Measurements from ENCODE around the gene EFS.
"Not testable (repeated sequence)": the region's sequence is repeated elsewhere in the genome, so short reads cannot be mapped to it uniquely, and the experiment has no call there.

Gene EFS

DNA sequence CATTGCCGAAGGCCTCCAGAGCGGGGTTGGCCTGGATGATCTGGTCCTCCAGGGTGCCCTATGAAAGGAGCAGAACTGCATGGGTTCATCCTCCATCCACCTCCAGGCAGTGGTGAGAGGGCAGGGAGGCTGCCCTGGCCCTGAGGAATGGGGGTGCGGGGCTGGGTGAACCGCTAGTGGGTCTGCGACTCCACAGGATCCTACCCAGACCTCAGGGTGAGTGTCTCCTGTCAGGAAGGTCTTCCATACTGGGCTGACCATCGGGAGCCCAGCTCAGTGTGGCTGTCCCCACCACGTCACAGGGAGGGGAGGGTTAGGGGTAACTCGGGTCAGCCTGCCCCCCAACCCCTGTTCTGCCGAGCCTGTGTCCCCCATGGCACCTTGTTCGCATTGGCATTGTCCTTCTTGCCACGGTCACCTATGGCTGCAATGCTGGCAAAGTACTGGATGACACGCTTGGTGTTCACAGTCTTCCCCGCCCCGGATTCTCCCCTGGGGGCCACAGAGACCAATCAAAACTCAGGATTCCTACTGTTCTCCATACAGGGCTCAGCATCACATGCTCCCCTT, 39.4 kb upstream of the EFS start:
- no peak overlapping the region for H3K4me3 Mint-ChIP-seq
- no peak overlapping the region for H3K27ac Mint-ChIP-seq
- no peak for DNase-seq (ENCODE audit: low spot score)
- no peaks in the 10 kb centered on the region for H3K27me3 Mint-ChIP-seq (ENCODE audit: low read depth)
- no peaks in the 10 kb centered on the region for H3K36me3 Mint-ChIP-seq (ENCODE audit: low read depth)
- H3K9me3 Mint-ChIP-seq = no peaks in the 10 kb centered on the region
- H3K4me1 Mint-ChIP-seq (ENCODE audit: low read depth) = no peaks in the 10 kb centered on the region

DNA sequence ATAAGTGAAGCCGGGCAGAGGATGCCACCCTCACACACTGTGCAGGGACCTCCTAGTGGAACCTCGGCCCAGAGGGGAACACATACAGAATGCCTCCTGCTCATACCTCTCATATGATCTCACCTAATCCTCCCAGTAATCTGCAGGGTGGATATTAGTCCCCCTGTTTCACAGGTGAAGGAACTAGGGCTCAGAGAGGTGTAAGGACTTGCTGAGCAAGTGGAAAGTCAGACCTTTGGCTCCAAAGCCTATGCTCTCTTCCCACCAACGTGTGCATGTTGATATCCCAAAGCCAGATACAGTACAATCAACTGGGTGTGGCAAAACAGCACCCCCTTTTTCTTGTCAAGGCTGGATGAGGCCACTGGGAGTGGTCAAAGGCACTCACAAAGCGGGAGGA, 38.9 kb upstream of the EFS start:
- H3K27ac Mint-ChIP-seq = no peak overlapping the region
- H3K9me3 Mint-ChIP-seq = no peaks in the 10 kb centered on the region
- H3K36me3 Mint-ChIP-seq (ENCODE audit: low read depth) = no peaks in the 10 kb centered on the region
- DNase-seq (ENCODE audit: low spot score) = no peak
- no peaks in the 10 kb centered on the region for H3K4me1 Mint-ChIP-seq (ENCODE audit: low read depth)
- no peak overlapping the region for H3K4me3 Mint-ChIP-seq
- H3K27me3 Mint-ChIP-seq (ENCODE audit: low read depth) = no peaks in the 10 kb centered on the region

DNA sequence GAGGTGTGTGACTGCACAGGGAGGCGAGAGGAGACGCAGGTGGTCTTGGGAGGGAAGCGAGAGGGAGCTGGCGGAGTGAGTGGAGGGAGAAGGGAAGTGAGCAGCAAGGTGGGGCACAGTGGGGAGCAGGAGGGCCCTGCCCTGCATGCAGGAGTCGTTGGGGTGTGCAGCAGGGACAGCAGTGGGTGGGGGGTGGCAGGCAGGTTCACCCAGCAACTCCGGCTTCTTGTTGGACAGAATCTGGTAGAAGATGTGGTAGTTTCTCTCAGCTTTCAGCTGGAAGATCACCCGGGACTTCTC, 38.1 kb upstream of the EFS start:
- no peak overlapping the region for H3K4me3 Mint-ChIP-seq
- no peaks in the 10 kb centered on the region for H3K9me3 Mint-ChIP-seq
- H3K36me3 Mint-ChIP-seq (ENCODE audit: low read depth) = no peaks in the 10 kb centered on the region
- no peak for DNase-seq (ENCODE audit: low spot score)
- H3K27ac Mint-ChIP-seq = no peak overlapping the region
- H3K4me1 Mint-ChIP-seq (ENCODE audit: low read depth) = no peaks in the 10 kb centered on the region
- H3K27me3 Mint-ChIP-seq (ENCODE audit: low read depth) = no peaks in the 10 kb centered on the region

DNA sequence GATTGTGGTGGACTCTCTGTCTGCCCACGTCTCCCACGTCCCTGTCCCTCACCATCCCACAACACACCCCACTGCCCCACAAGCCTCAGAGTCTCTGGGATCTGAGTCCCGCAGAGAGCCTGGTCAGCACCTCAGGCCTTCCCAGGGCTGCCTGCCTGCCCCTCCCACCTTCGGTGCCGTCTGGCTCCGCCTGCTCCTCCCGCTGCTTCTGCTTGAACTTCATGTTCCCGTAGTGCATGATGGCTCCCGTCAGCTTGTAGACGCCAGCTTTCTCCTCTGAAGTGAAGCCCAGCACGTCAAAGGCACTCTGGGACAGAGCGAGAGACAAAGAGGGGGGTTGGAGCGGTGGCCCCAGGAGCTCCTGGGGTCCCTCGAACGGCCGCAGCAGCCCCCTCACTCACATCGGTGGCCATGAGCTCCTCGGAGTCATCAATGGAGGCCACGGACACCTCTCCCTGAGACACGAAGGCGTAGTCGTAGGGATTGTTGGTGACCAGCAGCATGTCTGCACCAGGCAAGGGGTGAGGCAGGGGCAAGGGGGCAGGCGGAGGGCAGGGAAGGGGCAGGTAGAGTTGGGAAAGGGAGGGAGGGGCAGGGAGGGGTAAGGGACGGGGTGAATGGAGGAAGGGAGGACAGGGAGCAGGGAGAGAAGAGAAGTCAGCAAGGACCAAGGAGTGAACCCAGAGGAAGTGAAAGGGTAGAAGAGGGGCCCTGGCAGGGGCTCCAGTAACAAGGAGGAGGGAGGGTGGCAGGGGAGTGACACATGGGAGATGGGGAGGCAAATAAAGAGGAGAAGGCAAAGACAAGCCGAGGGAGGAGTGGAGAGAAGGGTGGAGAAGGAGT, 37.5 kb upstream of the EFS start:
- H3K27ac Mint-ChIP-seq = no peak overlapping the region
- no peaks in the 10 kb centered on the region for H3K4me1 Mint-ChIP-seq (ENCODE audit: low read depth)
- no peaks in the 10 kb centered on the region for H3K9me3 Mint-ChIP-seq
- H3K36me3 Mint-ChIP-seq (ENCODE audit: low read depth) = no peaks in the 10 kb centered on the region
- DNase-seq (ENCODE audit: low spot score) = no peak
- H3K4me3 Mint-ChIP-seq = no peak overlapping the region
- H3K27me3 Mint-ChIP-seq (ENCODE audit: low read depth) = no peaks in the 10 kb centered on the region

DNA sequence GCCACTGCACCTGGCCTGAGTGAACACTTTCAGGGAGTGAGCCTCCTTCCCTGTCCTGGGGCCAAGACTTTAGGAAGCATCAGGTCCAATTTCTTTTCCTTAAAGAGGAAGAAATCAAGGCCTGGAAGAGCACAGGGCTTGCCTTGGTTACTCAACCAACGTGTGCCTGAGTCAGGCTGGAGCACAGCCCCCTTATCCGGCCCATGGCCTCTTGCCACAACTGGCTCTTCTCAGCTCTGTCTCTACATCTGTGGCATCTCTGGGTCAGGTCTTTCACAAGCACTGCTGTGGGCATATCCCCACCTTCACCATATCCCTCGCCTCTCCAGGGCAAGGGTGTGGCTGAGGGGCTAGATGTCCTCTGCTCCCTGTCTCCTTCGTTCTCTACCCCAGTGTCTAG, 36.3 kb upstream of the EFS start:
- no peaks in the 10 kb centered on the region for H3K27me3 Mint-ChIP-seq (ENCODE audit: low read depth)
- H3K4me1 Mint-ChIP-seq (ENCODE audit: low read depth) = no peaks in the 10 kb centered on the region
- no peak overlapping the region for H3K4me3 Mint-ChIP-seq

DNA sequence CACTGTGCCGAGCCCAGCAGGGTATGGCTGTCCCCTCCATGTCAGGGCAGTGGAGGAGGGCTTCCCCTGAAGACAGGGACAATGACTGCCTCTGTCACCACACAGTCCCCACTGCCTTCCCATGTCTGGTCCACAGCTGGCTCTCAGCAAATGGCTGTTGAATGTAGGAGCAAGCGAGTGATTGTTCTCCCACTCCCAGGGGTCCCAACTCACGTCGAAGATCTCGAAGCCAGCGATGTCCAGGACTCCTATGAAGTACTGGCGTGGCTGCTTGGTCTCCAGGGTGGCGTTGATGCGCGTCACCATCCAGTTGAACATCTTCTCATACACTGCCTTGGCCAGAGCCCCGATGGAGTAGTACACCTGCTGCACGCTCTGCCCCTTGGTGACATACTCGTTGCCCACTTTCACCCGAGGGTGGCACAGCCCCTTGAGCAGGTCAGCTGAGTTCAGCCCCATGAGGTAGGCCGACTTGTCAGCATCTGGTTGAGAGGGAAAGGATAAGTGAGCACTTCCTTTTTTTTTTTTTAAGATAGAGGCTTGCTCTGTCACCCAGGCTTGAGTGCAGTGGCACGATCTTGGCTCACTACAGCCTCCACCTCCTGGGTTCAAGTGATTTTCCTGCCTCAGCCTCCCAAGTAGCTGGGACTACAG, 35.7 kb upstream of the EFS start:
- not testable (repeated sequence) for H3K27ac Mint-ChIP-seq; H3K36me3 Mint-ChIP-seq (ENCODE audit: low read depth); H3K9me3 Mint-ChIP-seq; H3K4me3 Mint-ChIP-seq; H3K4me1 Mint-ChIP-seq (ENCODE audit: low read depth); H3K27me3 Mint-ChIP-seq (ENCODE audit: low read depth); DNase-seq (ENCODE audit: low spot score)

More for the DNA sequence above, 36.3 kb upstream of the EFS start:
- DNase-seq (ENCODE audit: low spot score) = no peak
- Mint-ChIP-seq H3K27ac (peak overlapping the region; percentile 31), H3K36me3 (ENCODE audit: low read depth) (no peaks in the 10 kb centered on the region), H3K9me3 (no peaks in the 10 kb centered on the region)

DNA sequence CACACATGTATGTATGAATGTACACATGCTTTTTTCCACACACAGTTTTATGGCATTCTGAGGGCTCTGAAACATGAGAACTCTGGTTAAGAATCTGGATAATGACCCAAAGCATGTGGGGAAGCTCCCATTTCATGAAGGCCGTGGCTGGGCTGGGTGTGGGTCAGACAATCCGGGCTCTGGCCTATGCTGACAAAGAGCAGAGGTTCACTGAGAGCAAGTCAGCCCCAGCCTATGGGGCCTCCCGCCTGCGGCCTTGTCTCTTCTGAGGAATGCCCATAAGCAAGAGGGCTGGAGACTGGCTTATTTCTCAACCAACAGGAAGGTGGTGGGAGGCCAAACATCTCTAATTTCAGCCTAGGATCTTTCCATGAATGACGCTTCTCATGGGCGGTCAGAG, 34.6 kb upstream of the EFS start:
- Mint-ChIP-seq H3K4me3 (no peak overlapping the region), H3K36me3 (ENCODE audit: low read depth) (no peaks in the 10 kb centered on the region), H3K27me3 (ENCODE audit: low read depth) (no peaks in the 10 kb centered on the region), H3K4me1 (ENCODE audit: low read depth) (no peaks in the 10 kb centered on the region), H3K27ac (no peak overlapping the region), H3K9me3 (no peaks in the 10 kb centered on the region)
- no peak for DNase-seq (ENCODE audit: low spot score)

DNA sequence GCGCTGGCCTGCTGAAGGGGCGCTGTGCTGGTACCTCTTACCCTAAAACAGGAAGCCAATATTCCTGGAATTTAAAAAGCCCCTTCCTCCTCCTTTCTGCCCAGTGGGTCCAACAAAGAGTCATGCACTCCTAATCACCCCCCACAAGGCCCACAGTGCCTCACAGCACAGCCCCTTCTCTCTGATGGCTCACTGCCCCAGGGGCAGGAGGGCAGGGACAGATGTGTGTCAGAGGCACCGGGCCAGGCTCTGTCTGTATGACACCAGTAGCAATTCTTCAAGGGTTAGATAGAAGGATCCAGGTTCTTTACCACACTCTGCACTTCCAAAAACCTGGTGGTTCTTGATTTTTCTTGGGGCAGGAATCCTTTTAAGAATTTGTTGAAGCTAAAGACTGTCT, 34.2 kb upstream of the EFS start:
- no peaks in the 10 kb centered on the region for H3K27me3 Mint-ChIP-seq (ENCODE audit: low read depth)
- no peak for DNase-seq (ENCODE audit: low spot score)
- no peak overlapping the region for H3K27ac Mint-ChIP-seq
- no peaks in the 10 kb centered on the region for H3K36me3 Mint-ChIP-seq (ENCODE audit: low read depth)
- H3K4me1 Mint-ChIP-seq (ENCODE audit: low read depth) = no peaks in the 10 kb centered on the region
- no peaks in the 10 kb centered on the region for H3K9me3 Mint-ChIP-seq
- H3K4me3 Mint-ChIP-seq = no peak overlapping the region

DNA sequence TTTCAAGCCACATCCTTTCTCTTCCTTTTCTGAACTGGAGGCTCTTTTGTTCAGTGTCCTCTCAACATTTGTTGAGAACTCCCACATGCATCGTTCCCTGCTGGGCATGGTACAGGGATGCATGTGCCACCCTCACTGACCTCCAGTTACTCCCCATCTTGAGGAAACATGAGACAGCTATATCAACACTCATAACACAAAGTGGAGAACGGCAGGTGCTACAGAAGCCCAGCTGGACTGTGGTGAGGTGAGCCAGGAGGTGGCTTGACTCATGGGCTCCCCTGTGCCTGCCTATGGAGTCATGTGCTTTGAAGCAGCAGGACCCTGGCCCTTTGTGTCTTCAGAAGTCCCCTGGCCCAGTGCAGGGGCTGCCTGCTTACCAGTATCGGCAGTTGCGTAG, 33.4 kb upstream of the EFS start:
- no peak overlapping the region for H3K27ac Mint-ChIP-seq
- no peaks in the 10 kb centered on the region for H3K36me3 Mint-ChIP-seq (ENCODE audit: low read depth)
- H3K27me3 Mint-ChIP-seq (ENCODE audit: low read depth) = no peaks in the 10 kb centered on the region
- H3K4me3 Mint-ChIP-seq = no peak overlapping the region
- DNase-seq (ENCODE audit: low spot score) = no peak
- H3K9me3 Mint-ChIP-seq = no peaks in the 10 kb centered on the region
- no peaks in the 10 kb centered on the region for H3K4me1 Mint-ChIP-seq (ENCODE audit: low read depth)

DNA sequence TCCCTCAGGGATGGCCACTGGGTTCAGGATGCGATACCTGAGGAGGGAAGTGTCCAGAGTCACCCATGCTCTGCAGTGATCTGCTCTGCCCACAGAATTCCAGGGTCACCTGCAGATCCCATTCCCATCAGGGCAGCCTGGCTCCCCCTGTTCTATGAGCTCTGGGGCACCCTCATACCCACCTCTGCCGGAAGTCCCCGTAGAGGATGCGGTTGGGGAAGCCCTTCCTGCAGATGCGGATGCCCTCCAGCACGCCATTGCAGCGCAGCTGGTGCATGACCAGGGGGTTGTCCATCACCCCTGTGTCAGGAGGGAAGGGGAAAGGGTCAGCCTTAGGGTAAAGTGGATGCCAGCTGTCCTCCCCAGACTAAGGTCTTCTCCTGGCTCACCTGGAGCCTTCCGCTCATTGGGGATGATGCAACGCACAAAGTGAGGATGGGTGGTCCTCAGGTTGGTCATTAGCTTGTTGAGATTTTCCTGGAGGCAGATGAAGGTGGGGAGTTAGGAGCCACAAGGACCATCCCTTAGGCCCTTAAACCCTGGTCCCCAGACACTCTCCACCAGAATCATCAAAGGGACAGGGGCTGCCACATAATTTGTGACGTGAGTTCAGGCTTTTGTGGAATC, 31.9 kb upstream of the EFS start:
- no peaks in the 10 kb centered on the region for H3K27me3 Mint-ChIP-seq (ENCODE audit: low read depth)
- H3K27ac Mint-ChIP-seq = no peak overlapping the region
- H3K9me3 Mint-ChIP-seq = no peaks in the 10 kb centered on the region
- H3K4me1 Mint-ChIP-seq (ENCODE audit: low read depth) = no peaks in the 10 kb centered on the region
- DNase-seq (ENCODE audit: low spot score) = no peak
- H3K36me3 Mint-ChIP-seq (ENCODE audit: low read depth) = no peaks in the 10 kb centered on the region
- H3K4me3 Mint-ChIP-seq = no peak overlapping the region

DNA sequence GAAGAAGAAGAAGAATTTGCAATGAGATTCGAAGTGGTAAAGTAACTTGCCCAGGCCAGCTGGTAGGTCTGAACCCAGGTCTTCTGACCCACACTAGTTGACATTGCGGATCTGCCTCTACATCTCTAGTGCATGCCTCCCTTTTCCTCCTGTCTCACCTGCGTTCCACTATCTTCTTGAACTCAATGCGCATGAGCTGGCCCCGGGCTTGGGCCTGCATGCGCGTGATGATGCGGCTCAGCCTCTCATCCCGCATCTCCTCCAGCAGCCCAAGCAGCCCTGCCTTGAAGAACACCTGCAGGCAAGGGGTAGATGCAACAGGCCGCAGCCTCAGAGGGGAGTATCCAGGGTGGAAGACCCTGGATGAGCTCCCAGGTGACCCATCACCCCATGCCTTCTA, 31.2 kb upstream of the EFS start:
- DNase-seq (ENCODE audit: low spot score) = no peak
- Mint-ChIP-seq H3K27ac (no peak overlapping the region), H3K4me3 (no peak overlapping the region), H3K27me3 (ENCODE audit: low read depth) (no peaks in the 10 kb centered on the region), H3K36me3 (ENCODE audit: low read depth) (no peaks in the 10 kb centered on the region), H3K9me3 (no peaks in the 10 kb centered on the region), H3K4me1 (ENCODE audit: low read depth) (no peaks in the 10 kb centered on the region)

DNA sequence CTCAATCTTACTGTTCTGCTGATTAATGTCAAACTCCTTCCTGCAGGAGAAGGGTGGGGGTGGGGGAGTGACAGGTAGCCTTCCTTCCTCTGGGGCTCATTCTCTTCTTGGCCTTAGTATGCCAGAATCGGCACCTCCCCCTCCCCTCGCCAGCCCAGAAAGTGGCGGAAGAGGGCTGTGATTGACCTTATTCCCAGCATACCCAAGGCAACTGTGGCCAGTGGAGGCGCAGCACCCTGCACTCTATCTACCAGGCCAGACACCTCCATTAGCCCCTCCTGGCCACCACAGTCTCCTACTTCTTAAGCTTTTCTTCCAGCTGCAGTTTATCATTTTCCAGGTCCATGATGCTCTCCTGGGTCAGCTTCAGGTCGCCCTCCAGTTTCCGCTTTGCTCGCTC, 27.6 kb upstream of the EFS start:
- no peak for DNase-seq (ENCODE audit: low spot score)
- Mint-ChIP-seq H3K4me1 (ENCODE audit: low read depth) (no peaks in the 10 kb centered on the region), H3K27ac (no peak overlapping the region), H3K36me3 (ENCODE audit: low read depth) (no peaks in the 10 kb centered on the region), H3K9me3 (no peaks in the 10 kb centered on the region), H3K27me3 (ENCODE audit: low read depth) (no peaks in the 10 kb centered on the region), H3K4me3 (no peak overlapping the region)

DNA sequence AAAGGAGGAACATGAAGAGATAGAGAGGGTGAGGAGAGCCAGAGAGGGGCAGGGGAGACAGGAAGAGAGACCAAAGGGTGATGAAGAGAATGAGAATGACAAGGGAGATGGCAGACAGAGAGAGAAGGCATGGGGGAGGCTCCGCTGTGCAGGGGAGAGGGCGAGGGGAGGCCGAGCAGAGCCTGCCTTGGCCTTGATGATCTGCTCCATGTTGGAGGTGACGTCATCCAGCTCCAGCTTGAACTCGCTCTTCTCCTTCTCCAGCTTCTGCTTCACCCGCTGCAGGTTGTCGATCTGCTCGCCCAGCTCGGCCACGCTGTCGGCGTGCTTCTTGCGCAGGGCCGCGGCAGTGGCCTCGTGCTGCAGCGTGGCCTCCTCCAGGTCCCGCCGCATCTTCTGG, 24.9 kb upstream of the EFS start:
- not testable (repeated sequence) for H3K4me3 Mint-ChIP-seq; H3K4me1 Mint-ChIP-seq (ENCODE audit: low read depth); H3K27ac Mint-ChIP-seq; H3K27me3 Mint-ChIP-seq (ENCODE audit: low read depth); H3K9me3 Mint-ChIP-seq; H3K36me3 Mint-ChIP-seq (ENCODE audit: low read depth); DNase-seq (ENCODE audit: low spot score)

DNA sequence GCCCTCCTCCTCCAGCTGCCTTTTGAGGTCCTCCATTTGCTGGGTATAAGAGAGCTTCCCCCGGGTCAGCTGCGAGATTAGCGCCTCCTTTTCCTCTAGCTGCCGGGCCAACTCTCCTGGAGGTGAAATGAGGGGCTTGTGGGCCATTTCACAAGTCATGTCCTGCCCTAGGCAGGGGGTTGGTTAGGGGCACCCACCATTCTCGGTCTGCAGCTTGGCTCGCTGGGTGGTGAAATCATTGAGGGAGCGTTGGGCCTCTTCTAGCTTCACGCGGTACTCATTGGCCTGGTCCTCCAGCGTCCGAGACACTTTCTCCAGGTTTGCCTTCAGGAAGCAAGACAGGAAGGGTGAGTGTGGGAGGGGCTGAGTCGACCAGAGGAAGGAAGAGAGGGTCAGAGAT, 24.4 kb upstream of the EFS start:
- no peaks in the 10 kb centered on the region for H3K36me3 Mint-ChIP-seq (ENCODE audit: low read depth)
- H3K9me3 Mint-ChIP-seq = no peaks in the 10 kb centered on the region
- H3K27ac Mint-ChIP-seq = no peak overlapping the region
- no peak for DNase-seq (ENCODE audit: low spot score)
- no peak overlapping the region for H3K4me3 Mint-ChIP-seq
- H3K4me1 Mint-ChIP-seq (ENCODE audit: low read depth) = no peaks in the 10 kb centered on the region
- no peaks in the 10 kb centered on the region for H3K27me3 Mint-ChIP-seq (ENCODE audit: low read depth)
